ENCODE measurements around the gene METTL16.

- TF ChIP-seq CTCF (optimal IDR thresholded peaks at IDR 0.05 in 1 of 3, IDR thresholded peaks at IDR 0.05 in 1 of 3, conservative IDR thresholded peaks at IDR 0.05 in 1 of 3; ENCODE audit: extremely low read depth in 1 of 3, insufficient read depth in 2 of 3, low read length in 3 of 3) (no peak), EZH2 (IDR thresholded peaks at IDR 0.05; ENCODE audit: low read length) (no peak)
Measured at GRCh38 chr17:2551493-2551892, 39.8 kb upstream of the METTL16 start.
